Fibroblast of mammary gland (primary cell): Measurements from ENCODE around the gene KCND3.

ENCODE experiments used
- DNase-seq: peaks from one replicate; pipeline ENCODE4 v3.0.0-alpha.2; 2010; ENCODE audit warnings: low read depth
- H3K4me3 ChIP-seq: 2 replicates; pipeline ENCODE4 v1.5.1; 2011; ENCODE audit warnings: low read depth, mild to moderate bottlenecking, low read length, moderate library complexity; ENCODE audit not compliant: control insufficient read depth
- CTCF ChIP-seq: conservative IDR thresholded peaks from 2 replicates; pipeline ENCODE4 v1.5.1; 2011; ENCODE audit warnings: low read depth, low read length, inconsistent platforms; ENCODE audit not compliant: control insufficient read depth, insufficient read depth

The KCND3 gene

GRCh38 chr1:111784273-111784901 lies 205.1 kb downstream of the KCND3 start:
- no peak overlapping the region for H3K4me3 ChIP-seq
- no peak for DNase-seq
- no peak for TF ChIP-seq CTCF

GRCh38 chr1:111779546-111779945 lies 209.9 kb downstream of the KCND3 start:
- no peak for TF ChIP-seq CTCF
- H3K4me3 ChIP-seq: no peak overlapping the region
- no peak for DNase-seq

- H3K4me3 ChIP-seq: no peak overlapping the region
- DNase-seq: no peak
- no peak for TF ChIP-seq CTCF
Observed at GRCh38 chr1:111778541-111779051, 210.9 kb downstream of the KCND3 start.

GRCh38 chr1:111778066-111778465 lies 211.4 kb downstream of the KCND3 start:
- no peak overlapping the region for H3K4me3 ChIP-seq
- DNase-seq: no peak
- TF ChIP-seq CTCF: no peak

GRCh38 chr1:111777301-111777700 lies 212.2 kb downstream of the KCND3 start:
- TF ChIP-seq CTCF: no peak
- H3K4me3 ChIP-seq: no peak overlapping the region
- DNase-seq: no peak

- H3K4me3 ChIP-seq: no peak overlapping the region
- no peak for TF ChIP-seq CTCF
- no peak for DNase-seq
Observed at GRCh38 chr1:111776861-111777260, 212.6 kb downstream of the KCND3 start.
